HG03064 (cell line): ENCODE data around the gene LILRA2.
"Not testable (repeated sequence)": the region's sequence is repeated elsewhere in the genome, so short reads cannot be mapped to it uniquely, and the experiment has no call there.

Experiments used
- ATAC-seq: cut with Tn5 transposase; IDR thresholded peaks from one replicate; pipeline ENCODE4 v1.9.1; 2021; ENCODE audit warnings: low read depth; ENCODE audit not compliant: unreplicated experiment

The LILRA2 gene

DNA sequence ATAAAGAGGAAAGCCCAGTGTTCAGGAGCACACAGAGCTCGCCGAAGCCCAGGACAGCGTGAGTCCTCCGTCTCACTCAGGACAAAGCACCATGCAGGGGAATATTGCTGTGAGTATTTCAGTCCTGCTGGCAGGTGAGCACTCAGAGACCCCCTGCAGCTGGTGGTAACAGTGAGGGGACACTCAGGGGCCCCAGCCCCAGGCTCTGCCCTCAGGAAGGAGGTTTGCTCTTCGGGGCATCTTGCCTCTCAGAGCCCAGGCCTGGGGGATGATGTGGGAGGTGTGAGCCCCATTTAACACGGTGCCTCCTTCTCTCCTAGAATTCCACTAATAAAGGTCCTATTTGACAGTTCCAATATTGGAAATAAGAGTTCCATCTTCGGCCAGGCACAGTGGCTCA is 34.6 kb downstream of the LILRA2 start:
- ATAC-seq, result no peak

DNA sequence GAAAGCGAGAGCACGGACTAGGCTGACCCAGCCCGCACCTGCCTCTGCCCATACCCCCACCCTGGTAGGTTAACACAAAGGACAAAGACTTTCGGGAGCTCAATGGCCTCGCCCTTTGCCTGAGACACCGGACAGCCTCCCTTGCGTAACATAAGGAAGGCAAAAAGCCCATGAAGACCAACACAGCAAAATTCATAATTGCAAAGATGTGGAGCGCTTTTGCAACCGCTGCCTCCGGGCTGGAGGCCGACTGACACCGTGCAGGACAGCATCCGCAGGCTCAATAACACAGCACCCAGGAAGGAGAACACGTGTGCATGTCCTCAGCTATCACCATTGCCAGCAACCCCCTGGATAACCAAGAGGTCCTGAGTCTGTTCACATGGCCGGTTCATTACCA is 35.2 kb downstream of the LILRA2 start:
- no peak for ATAC-seq

GRCh38 chr19:54609356-54609791 is 35.8 kb downstream of the LILRA2 start:
- no peak for ATAC-seq

- no peak for ATAC-seq
These were observed 38.8 kb downstream of the LILRA2 start for GRCh38 chr19:54612428-54612827.

DNA sequence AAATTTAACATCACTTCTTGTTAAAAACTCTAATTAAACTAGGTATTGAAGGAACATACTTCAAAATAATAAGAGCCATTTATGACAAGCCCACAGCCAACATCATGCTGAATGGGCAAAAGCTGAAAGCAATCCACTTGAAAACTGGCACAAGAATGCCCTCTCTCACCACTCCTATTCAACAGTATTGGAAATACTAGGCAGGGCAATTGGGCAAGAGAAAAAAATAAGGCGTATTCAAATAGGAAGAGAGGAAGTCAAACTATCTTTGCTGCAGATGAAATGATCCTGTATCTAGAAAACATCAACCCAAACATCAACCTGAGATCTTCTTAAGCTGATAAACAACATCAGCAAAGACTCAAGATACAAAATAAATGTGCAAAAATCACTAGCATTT is 41.1 kb downstream of the LILRA2 start:
- no peak for ATAC-seq

GRCh38 chr19:54616057-54616456 is 42.5 kb downstream of the LILRA2 start:
- no peak for ATAC-seq

GRCh38 chr19:54616821-54617560 is 43.4 kb downstream of the LILRA2 start:
- peak; percentile 62 for ATAC-seq

GRCh38 chr19:54620464-54620863 is 46.9 kb downstream of the LILRA2 start:
- ATAC-seq, result no peak

GRCh38 chr19:54622431-54622830 is 48.8 kb downstream of the LILRA2 start:
- ATAC-seq, result no peak

GRCh38 chr19:54624234-54624633 is 50.6 kb downstream of the LILRA2 start:
- not testable (repeated sequence) for ATAC-seq

- not testable (repeated sequence) for ATAC-seq
These were observed 51.5 kb downstream of the LILRA2 start for GRCh38 chr19:54624934-54625730.

GRCh38 chr19:54626757-54627156 is 53.2 kb downstream of the LILRA2 start:
- ATAC-seq, result no peak

GRCh38 chr19:54627912-54628311 is 54.3 kb downstream of the LILRA2 start:
- not testable (repeated sequence) for ATAC-seq

GRCh38 chr19:54630262-54630661 is 56.7 kb downstream of the LILRA2 start, which contains the start of gene LILRB1:
LILRB1 (plus strand) TSS chr19:54630484; CDS start chr19:54631074, 590 bp downstream.
- not testable (repeated sequence) for ATAC-seq

- ATAC-seq, result no peak
These were observed 57.2 kb downstream of the LILRA2 start for GRCh38 chr19:54630782-54631181.

GRCh38 chr19:54631489-54632337 is 58.1 kb downstream of the LILRA2 start:
- not testable (repeated sequence) for ATAC-seq

DNA sequence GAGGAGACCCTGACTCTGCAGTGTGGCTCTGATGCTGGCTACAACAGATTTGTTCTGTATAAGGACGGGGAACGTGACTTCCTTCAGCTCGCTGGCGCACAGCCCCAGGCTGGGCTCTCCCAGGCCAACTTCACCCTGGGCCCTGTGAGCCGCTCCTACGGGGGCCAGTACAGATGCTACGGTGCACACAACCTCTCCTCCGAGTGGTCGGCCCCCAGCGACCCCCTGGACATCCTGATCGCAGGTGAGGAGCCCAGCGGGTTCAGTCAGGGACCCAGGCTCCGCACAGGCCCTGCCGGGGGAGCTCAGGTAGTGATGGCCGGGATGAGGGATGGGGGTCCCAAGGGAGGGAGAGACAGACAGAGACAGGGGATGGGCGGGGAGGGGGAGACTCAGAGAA is 58.9 kb downstream of the LILRA2 start:
- ATAC-seq, result not testable (repeated sequence)

GRCh38 chr19:54633401-54633800 is 59.8 kb downstream of the LILRA2 start:
- no peak for ATAC-seq

GRCh38 chr19:54636081-54636480 is 62.5 kb downstream of the LILRA2 start:
- not testable (repeated sequence) for ATAC-seq

- ATAC-seq, result no peak
These were observed 65.1 kb downstream of the LILRA2 start for GRCh38 chr19:54638683-54639082.
